HL-60 (cell line): ENCODE results near the gene YARS1.

ENCODE experiments used
- DNase-seq, 2 experiments: peaks; one replicate each; pipeline ENCODE4 v3.0.0-alpha.2; 2010 to 2020; ENCODE audit warnings: low read depth in 1 of 2, low spot score in 1 of 2
- H3K27ac ChIP-seq: fragments of 250-450 bp; sonication (Bioruptor Pico); replicated peaks from 2 replicates; pipeline ENCODE4 v1.5.1; 2020; ENCODE audit warnings: mild to moderate bottlenecking, moderate library complexity
- H3K27me3 ChIP-seq: fragments of 250-450 bp; sonication (Bioruptor Pico); 2 replicates; pipeline ENCODE4 v1.5.1; 2021; ENCODE audit warnings: mild to moderate bottlenecking, moderate library complexity; ENCODE audit not compliant: insufficient read depth, poor library complexity, severe bottlenecking
- H3K4me3 ChIP-seq: replicated peaks from 2 replicates; pipeline ENCODE4 v1.5.1; 2011; ENCODE audit warnings: mild to moderate bottlenecking, control low read depth, low read length; ENCODE audit not compliant: insufficient read depth
- GABPA ChIP-seq: IDR thresholded peaks from 2 replicates; pipeline ENCODE4 v1.6.1; 2012; ENCODE audit warnings: low read depth
- POLR2AphosphoS5 ChIP-seq: IDR thresholded peaks from 2 replicates; pipeline ENCODE4 v1.6.1; 2012; ENCODE audit warnings: low read depth
- SPI1 ChIP-seq: IDR thresholded peaks from 2 replicates; pipeline ENCODE4 v1.6.1; 2012; ENCODE audit warnings: low read depth, mild to moderate bottlenecking, borderline replicate concordance
- TF ChIP-seq, protein P1 (sequence below): IDR thresholded peaks from one replicate; pipeline ENCODE4 v1.5.1; 2011; ENCODE audit warnings: low read length, control low read depth, inconsistent platforms; ENCODE audit not compliant: insufficient read depth
- TF ChIP-seq, protein P2 (sequence below): IDR thresholded peaks from 2 replicates; pipeline ENCODE4 v1.6.1; 2012; ENCODE audit warnings: low read depth; ENCODE audit not compliant: insufficient replicate concordance

Gene YARS1

DNA sequence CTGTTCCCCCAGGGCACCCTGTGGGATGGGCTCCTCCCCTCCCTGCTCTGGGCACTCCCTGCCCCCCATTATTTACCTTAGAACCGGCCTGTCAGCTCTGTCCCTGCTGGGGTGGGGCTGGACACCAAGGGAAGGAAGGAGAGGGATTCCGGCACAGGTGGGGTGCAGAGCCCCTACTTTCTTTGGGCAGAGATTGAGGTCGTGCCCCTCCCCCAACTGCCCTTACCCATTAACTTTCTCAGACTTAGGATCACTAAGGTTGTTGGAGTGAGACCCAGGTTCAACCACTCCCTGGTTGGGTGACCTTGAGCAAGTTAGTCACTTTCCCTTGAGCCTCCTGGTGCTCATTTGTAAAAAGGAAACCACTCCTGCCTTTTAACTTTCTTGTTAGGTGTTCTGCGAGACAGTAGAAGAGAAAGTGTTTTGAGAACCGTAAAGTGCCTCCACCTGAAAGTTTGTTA, 57.6 kb downstream of the YARS1 start:
- Histone ChIP-seq H3K4me3 (no peak overlapping the region), H3K27me3 (peaks cover 3% of the 10 kb centered on the region), H3K27ac (no peak overlapping the region)
- no peak for TF ChIP-seq SPI1
- no peak for TF ChIP-seq GABPA
- no peak for TF ChIP-seq POLR2AphosphoS5
- TF ChIP-seq, protein P1, sequence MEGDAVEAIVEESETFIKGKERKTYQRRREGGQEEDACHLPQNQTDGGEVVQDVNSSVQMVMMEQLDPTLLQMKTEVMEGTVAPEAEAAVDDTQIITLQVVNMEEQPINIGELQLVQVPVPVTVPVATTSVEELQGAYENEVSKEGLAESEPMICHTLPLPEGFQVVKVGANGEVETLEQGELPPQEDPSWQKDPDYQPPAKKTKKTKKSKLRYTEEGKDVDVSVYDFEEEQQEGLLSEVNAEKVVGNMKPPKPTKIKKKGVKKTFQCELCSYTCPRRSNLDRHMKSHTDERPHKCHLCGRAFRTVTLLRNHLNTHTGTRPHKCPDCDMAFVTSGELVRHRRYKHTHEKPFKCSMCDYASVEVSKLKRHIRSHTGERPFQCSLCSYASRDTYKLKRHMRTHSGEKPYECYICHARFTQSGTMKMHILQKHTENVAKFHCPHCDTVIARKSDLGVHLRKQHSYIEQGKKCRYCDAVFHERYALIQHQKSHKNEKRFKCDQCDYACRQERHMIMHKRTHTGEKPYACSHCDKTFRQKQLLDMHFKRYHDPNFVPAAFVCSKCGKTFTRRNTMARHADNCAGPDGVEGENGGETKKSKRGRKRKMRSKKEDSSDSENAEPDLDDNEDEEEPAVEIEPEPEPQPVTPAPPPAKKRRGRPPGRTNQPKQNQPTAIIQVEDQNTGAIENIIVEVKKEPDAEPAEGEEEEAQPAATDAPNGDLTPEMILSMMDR, result no peak
- TF ChIP-seq, protein P2, sequence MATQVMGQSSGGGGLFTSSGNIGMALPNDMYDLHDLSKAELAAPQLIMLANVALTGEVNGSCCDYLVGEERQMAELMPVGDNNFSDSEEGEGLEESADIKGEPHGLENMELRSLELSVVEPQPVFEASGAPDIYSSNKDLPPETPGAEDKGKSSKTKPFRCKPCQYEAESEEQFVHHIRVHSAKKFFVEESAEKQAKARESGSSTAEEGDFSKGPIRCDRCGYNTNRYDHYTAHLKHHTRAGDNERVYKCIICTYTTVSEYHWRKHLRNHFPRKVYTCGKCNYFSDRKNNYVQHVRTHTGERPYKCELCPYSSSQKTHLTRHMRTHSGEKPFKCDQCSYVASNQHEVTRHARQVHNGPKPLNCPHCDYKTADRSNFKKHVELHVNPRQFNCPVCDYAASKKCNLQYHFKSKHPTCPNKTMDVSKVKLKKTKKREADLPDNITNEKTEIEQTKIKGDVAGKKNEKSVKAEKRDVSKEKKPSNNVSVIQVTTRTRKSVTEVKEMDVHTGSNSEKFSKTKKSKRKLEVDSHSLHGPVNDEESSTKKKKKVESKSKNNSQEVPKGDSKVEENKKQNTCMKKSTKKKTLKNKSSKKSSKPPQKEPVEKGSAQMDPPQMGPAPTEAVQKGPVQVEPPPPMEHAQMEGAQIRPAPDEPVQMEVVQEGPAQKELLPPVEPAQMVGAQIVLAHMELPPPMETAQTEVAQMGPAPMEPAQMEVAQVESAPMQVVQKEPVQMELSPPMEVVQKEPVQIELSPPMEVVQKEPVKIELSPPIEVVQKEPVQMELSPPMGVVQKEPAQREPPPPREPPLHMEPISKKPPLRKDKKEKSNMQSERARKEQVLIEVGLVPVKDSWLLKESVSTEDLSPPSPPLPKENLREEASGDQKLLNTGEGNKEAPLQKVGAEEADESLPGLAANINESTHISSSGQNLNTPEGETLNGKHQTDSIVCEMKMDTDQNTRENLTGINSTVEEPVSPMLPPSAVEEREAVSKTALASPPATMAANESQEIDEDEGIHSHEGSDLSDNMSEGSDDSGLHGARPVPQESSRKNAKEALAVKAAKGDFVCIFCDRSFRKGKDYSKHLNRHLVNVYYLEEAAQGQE, result no peak
- no peak for DNase-seq

DNA sequence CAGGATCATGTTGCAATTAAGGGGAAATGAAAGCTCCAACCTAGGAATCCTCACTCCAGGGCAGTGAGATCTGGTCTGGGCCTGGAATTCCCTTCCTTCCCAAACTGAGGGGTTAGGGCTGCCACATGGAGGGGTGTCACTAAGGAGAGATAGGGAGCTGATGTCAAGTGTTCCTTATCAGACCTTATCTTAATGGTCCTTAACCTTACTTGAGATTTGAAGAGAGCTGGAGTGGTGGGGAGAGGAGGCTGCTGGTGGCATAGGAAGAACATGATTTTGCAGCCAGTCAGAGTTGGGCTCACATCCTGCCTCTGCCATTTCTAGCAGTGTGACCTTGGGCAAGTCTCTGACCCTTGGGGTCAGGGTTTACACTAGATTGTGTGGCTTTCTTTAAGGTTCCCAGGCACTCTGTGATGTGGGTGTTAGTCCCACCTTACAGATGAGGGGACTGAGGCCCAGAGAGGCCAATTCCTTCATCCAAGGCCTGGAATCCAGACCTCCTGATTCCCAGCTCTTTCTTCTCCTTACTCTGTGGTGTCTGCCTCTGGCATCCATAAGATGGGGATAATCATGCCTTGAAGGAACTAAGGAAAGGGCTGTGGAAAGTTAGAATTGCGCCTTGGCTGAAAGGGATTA, 58.2 kb downstream of the YARS1 start:
- no peak for TF ChIP-seq SPI1
- TF ChIP-seq, protein P2, result no peak
- TF ChIP-seq, protein P1, result no peak
- no peak for TF ChIP-seq GABPA
- no peak for TF ChIP-seq POLR2AphosphoS5
- Histone ChIP-seq H3K4me3 (no peak overlapping the region), H3K27me3 (peaks cover 9% of the 10 kb centered on the region), H3K27ac (no peak overlapping the region)
- no peak for DNase-seq

- Histone ChIP-seq H3K27ac (no peak overlapping the region), H3K4me3 (no peak overlapping the region), H3K27me3 (peaks cover 13% of the 10 kb centered on the region)
- TF ChIP-seq GABPA, result no peak
- TF ChIP-seq, protein P2, result no peak
- TF ChIP-seq POLR2AphosphoS5, result no peak
- no peak for TF ChIP-seq SPI1
- TF ChIP-seq, protein P1, result no peak
- no peak for DNase-seq
These were observed 58.9 kb downstream of the YARS1 start for GRCh38 chr1:32758177-32758794.
